Muscle of arm (tissue), 12 donors: Measurements from ENCODE around the gene IL34. TPM values are rescaled to one million over a fixed set of nuclear protein-coding genes. Genes with fewer than 3 reads are reported as not detected.
"Not testable (repeated sequence)": the region's sequence is repeated elsewhere in the genome, so short reads cannot be mapped to it uniquely, and the experiment has no call there.

Experiments
- DNase-seq: peaks from one replicate; pipeline ENCODE4 v3.0.0-alpha.2; 2013
- polyA plus RNA-seq, 12 donors: library from polyadenylated mRNA; unstranded; fragments of 120-200 nt; gene quantifications; one replicate each; pipeline ENCODE4 v1.2.1, GENCODE V29; 2013; ENCODE audit not compliant: insufficient read length in 12 of 12

Gene IL34
- polyA plus RNA-seq, 12 donors: 4.0 to 10.1 (median 5.2) TPM; not detected in 2

DNA sequence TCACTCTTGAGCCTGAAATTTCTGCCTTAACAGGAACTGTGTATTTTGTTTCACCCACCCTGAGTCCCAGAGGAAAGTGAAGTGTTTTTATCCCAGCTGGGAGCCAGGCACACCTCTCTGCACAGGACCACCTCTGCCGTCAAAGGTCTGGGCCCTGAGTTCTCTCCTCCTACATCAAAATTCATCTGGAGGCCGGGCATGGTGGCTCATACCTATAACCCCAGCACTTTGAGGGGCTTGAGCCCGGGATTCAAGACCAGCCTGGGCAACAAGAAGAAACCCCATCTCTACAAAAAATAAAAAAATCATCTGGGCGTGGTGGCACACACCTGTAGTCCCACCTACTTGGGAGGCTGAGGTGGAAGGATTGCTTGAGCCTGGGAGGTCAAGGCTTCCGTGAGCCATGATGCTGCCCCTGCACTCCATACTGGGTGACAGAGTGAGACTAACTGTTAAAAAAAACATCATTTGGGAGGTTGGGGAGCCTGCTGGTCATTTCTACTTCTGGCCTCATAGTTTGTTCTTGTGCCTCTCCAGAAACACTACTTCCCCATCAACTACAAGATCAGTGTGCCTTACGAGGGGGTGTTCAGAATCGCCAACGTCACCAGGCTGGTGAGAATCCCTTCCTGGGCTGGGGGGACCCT is 9.8 kb downstream of the IL34 start:
- no peak for DNase-seq

DNA sequence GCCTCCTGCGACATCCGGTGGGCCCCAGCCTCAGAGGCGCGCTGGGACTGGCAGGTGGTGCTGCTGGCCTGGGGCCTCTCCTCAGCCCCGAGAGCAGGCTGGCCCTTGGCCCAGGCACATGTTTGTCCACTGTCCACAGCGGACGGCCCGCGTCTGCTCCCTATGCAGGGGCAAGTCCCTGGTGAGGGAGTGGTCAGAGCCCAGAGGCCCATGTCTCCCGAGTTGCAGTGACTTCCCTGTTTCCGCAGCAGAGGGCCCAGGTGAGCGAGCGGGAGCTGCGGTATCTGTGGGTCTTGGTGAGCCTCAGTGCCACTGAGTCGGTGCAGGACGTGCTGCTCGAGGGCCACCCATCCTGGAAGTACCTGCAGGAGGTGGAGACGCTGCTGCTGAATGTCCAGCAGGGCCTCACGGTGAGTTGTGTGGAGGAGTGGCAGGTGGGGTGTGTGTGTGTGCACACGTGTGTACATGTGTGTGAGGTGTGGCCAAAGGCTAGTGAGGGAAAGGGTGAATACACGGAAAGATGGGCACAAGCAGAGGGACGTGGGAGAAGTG is 10.4 kb downstream of the IL34 start:
- no peak for DNase-seq

DNA sequence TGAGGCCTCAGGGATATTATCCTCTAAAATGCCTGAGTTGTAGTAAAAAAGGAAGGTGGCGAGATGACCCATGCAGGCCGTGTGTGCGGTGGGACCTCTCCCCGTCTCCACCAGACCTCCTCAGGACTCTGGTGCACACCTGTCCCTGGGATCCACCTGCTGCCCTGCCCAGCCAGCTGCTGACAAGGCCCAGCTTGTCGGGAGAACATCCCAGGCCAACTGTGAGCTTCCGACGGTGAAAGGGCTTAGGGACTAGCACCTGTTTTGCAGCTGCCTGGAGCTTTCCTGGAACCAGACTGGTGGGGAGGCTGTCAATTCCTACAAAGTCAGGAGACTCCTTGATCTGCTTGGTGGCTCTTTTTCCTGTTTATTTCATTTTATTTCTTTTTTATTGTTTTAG is 11.6 kb downstream of the IL34 start:
- DNase-seq: no peak

DNA sequence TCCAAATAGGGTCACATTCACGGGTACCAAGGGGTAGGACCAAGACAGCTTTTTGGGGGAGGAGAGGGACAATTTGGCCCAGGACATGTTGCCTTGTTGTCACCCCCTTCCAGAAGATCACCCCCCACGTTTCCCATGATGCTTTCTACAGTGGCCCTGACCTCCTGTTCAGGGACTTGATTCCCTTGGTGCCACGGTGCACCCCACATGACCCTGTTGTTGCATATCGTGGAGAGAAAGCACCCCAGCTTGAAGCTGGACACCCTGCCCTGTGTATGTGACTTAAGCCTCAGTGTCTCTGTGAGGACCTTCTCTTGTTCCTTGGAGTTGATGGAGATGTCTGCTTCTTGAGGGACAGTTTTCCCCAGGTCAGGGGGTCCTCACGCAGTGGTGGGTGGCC is 12.6 kb downstream of the IL34 start:
- no peak for DNase-seq

DNA sequence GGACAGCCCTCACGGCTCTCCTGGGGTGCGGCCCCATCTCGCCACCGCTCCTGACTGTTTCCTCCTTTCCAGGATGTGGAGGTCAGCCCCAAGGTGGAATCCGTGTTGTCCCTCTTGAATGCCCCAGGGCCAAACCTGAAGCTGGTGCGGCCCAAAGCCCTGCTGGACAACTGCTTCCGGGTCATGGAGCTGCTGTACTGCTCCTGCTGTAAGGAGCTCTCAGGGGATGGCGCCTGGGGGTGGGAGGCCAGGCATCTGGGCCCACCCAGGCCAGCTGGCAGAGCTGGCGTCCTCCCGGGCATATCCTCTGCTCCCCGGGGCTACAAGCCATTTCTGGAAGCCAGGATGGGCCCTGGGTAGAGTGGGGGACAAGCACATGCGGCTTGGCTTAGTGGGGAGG is 13.2 kb downstream of the IL34 start:
- no peak for DNase-seq

DNA sequence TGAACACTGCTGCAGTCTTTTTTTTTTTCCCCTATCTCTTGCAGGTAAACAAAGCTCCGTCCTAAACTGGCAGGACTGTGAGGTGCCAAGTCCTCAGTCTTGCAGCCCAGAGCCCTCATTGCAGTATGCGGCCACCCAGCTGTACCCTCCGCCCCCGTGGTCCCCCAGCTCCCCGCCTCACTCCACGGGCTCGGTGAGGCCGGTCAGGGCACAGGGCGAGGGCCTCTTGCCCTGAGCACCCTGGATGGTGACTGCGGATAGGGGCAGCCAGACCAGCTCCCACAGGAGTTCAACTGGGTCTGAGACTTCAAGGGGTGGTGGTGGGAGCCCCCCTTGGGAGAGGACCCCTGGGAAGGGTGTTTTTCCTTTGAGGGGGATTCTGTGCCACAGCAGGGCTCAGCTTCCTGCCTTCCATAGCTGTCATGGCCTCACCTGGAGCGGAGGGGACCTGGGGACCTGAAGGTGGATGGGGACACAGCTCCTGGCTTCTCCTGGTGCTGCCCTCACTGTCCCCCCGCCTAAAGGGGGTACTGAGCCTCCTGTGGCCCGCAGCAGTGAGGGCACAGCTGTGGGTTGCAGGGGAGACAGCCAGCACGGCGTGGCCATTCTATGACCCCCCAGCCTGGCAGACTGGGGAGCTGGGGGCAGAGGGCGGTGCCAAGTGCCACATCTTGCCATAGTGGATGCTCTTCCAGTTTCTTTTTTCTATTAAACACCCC is 13.8 kb downstream of the IL34 start:
- no peak for DNase-seq

DNA sequence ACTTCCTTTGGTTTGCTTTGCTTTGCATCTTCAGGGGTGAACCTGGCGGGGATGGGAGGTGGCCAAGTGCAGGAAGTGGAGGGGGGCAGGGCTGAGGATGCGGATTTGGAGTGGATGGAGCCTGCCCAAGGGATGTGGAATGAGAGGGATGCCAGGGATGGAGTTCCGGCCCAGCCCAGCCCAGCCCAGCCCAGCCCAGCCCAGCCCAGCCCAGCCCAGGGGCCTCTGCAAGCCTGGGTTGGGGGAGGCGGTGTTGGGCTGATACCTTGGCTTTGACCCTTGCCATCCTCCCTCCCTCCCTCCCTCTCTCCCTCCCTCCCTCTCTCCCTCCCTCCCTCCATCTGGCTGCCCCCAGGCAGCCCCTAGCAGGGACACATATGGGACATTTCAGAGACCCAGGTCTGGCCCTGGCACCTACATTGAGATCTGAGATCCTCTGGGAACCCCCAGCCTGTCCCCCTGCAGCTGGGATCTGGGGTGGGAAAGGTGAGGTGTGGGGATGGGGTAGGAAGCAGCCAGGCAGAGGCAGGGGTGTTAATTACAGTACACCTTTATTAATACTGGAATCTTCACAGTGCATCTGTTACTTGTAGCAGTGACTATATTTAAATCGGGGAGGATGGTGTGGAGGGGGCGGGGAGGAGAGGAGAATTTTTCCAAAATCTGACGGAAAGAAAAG is 14.5 kb downstream of the IL34 start:
- DNase-seq: no peak

DNA sequence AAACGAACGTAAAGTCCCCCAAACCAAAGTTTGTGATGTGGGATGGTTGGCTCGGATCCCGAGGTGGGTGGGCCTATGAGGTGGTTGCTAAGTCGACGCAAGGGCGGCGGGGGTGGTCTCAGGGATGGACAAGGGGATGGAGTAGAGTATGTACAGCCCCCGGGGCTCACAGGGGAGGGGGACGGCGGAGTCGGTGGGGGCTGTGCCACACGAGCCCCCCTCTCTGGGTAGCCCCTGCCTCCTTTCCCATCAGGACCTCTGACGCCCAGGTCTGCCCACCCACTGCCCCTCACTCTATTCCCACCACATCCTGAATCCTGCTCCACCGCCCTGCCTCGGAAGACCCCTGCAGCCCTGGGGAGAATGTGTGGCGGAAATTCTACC is 15.2 kb downstream of the IL34 start:
- DNase-seq: no peak

DNA sequence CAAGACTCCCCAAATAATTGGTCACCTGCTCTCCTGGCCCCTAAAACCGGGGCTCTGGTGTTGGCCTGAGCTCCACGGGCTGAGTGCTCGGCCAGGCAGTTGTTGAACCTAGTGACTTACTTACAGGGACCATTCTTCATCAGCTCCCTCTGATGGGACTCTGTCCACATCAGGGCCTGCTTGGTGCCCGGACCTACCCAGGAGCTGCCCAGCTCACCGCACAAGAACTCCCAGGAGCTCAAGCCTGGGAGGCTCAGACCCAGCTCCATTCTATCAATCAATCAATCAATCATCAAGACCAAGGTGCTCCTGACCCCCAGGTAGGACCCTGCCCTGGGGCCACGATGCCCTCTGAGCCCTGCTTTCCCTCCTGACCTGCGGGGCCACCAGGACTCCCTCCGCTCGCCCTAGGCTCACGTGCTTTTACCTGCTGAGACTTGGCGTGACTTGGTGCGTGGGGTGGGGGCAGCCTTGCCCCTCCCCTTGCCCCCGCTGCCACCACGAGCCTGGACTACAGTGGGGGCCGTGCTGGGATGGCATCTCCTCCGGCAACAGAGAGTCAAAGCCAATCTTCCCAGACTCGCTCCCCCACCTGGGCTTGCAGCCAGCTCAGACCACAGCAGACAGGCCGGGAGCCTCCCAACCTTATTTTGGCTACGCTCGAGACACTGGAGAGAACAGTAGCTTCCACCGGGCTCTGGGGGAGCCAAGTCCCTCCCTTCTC is 15.7 kb downstream of the IL34 start:
- no peak for DNase-seq

DNA sequence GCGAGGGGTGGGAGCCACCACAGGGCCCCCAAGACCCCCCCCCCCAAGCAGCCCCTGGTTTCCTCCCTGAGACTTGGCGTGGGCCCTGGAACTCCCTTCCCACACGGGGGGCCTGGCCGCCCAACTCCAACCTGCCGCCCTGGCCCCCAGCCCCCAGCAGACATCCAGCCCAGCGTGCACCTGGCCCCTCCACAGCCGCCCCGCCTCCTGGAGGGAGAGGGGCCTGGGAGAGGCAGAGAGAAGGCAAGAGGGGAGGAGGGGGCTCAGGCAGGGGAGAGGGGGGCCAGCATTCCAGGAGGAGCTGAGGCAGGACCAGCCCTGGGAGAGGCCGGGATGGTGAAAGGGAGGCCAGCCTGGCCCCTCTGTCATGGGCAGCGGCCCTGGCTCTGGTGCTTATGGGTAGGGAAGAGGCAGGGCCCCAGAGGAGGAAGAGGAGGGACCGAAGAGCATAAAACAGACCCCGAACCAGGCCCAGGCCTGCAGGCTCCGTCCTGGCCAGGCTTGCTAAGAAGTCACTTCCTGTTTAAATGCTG is 16.7 kb downstream of the IL34 start:
- DNase-seq: no peak

DNA sequence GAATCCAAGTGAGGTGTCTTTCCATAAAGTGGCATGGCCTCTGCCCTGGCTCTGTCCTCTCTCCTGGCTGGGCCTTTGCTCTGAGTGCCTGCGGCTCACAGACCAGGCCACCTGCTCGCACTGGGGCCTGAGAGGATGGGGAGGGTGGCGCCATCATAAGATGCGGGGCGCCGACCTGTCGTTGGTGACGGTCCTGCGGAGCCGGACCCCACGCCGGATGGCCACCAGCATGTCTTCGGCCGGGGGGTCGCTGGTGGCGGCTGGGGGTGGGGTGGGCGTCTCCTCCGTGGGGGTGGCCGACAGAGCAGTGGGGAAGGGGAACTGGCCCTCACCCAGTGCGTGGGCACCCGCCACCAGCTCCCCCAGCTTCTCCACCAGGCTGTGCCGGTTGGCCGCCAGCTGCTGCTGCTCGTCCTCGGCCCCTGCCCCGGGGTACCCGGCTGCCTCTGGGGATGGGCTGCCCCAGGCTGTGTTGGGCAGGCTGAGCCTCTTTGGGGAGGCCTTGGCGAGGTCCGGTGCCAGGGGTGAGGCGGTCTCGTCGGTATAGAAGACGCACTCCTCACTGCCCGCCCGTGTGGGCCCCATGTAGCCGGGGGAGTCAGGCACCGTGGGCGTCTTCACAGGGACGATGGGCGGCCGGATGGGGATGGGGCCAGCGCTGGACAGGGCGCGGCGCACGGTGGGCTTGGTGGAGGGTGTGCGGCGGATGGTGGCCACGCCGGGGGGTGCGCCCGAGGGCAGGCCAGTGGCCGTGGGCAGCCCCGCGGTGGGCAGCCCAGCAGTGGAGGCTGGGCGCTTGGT is 17.4 kb downstream of the IL34 start:
- no peak for DNase-seq

DNA sequence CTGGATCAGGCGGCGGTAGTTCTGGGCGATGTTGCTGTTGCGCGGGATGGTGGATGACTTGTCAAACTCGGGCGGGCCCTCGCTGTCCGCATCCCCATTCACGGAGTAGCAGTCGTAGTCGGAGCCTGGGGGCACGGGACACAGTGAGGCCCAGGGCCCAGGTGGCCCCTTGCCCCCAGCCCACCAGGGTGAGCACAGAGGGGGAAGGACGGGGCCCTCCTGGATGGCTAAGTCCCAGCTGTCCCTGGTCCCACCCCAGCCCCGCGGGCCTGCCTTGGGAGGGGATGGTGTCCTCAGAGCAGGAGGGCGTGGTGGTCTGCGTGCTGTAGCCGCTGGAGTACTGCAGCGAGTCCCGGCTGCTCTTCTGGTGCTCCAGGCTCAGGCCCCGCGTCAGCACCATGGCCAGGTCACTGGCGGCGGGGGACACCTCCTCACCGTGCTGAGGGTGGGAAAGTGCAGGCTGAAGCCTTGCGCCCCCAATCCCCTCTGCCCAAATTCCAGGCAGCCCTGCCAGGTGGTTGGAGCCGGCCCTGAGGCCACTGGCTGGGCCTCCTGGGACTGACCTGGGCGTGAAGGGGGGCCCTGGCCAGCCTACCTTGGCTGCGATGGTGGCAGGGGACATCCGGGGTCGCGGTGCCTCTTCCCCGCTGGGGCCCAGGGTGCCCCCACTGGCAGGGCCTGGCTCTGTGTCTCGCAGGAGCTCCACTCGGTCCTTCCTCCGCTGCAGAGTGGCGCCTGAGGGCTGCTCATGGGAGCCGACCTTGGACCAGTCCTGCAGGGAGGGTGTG is 18.2 kb downstream of the IL34 start:
- DNase-seq: no peak

DNA sequence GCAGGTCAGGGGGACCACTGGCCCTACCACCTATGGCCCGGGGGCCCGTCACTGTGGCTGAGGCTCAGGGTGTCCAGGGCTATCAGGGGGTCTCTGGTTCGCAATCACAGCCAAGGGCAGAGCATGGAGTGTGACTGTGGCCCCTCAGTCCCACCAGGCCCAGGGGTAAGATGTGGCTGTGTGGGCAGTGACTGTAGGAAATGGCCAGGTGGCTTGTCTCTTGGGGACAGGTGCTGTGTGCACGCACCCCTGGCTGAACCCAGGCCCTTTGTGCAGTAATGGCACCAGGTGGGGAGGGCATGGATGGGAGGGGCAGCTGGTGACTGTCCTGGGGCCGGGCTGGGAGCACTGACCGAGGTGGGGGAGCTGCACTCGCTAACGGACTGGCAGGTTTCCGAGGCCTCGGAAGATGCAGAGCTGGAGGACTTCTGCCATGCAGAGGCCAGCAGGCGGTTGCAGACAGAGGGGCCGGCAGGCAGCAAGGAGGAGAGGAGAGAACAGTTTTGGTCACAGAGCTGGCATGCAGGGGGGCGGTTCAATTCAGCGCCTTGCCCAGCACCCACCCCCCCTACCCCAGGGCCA is 18.8 kb downstream of the IL34 start:
- DNase-seq: no peak

DNA sequence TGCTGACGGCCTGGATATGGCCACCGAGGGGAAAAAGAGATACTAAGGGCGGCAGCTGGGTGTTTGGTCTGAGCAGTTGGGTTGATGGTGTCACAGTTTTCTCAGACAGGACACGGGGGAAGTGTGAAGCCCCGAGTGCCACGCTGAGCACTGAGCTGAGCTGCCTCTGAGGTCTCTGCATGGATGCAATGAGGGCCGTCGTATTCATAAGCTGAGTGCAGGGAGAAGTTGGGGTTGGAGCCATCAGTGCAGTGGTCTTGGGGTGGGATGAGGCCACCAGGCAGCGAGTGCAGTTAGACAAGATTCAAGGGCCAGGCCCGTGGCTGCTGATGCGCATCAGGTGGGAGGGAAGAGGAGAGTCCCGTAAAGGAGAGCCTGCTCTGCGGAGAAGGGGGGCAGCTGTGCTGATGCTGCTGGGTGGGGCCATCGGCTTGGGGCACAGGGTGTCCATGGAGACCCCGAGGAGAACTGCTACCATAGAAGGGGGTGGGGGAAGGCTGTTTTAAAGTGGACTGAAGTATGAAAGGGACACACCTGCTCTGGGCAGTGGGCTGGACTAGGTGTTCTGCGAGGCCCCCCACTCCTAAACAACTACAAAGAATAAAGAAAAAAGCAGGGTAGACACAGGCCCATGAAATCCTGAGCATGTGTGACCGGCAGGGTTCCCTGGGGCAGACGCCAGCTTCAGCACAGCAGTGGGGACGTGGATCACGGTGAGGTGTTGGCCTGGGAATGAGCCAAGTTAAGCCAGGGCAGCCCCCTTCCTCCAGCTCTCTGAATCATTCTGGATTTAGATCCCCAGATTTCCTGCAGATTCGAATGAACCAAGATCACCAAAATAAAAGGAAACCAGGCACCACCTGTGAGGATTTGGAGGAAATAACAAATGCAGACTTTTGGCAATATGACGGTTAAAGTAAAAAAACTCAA is 19.7 kb downstream of the IL34 start:
- DNase-seq: no peak

DNA sequence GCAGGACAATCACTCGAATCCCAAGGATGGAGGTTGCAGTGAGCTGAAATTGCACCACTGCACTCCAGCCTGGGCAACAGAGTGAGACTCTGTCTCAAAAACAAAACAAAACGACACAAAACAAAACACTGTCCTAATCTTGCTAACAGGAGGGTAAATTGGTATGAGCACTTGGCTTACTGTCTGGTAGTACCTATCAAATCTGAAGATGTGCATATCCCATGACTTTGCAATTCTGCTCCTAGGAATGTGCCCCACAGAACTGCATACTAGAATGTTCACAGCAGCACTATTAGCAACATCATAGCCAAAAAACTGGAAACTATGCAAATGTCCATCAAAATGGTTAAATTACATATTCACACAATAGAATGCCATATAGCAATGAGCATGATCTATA is 23.8 kb downstream of the IL34 start:
- DNase-seq: no peak

DNA sequence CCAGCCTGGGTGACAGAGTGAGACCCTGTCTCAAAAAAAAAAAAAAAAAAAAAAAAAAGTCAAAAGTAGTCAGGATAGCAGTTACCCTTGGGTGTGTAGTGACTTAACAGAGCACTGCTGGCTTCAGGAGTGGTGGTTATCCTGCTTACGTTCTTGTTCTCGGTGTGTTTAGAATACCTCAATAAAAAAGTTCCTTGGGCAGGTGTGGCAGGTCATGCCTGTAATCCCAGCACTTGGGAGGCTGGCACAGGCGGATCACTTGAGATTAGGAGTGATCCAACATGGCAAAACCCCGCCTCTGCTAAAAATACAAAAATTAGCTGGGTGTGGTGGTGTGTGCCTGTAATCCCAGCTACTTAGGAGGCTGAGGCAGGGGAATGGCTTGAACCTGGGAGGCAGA is 24.6 kb downstream of the IL34 start:
- not testable (repeated sequence) for DNase-seq

DNA sequence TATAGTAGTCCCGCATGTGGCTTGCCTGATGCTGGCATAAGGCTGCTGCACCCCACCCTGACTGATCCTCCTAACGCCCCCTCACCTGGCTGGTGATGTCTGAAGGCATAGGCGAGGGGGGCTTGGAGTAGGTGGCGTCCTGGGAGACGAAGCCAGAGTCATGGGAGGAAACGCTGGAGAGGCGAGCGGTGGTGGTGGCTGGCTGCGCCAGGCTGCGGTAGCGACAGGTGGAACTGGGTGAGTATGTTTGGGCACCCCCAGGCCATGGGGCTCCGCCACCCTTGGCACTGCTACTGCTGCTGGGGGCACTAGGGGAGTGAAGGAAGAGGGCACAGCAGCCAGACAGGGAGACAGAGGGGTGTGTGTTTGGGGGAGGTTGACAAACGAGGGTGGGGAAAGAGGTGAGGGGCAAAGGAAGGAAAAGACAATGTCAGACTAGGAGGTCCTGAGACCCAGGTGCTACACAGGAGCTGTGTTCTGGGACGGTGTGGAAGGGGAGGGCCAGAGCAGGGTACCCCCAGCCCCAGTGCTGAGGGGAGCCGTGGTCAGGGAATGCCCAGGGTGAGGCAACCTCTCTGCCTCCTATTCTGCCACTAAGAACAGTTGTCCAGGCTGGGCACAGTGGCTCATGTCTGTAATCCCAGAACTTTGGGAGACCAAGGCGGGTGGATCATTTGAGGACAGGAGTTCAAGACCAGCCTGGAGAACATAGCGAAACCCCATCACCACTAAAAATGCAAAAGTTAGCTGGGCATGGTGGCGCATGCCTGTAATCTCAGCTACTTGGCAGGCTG is 28.1 kb downstream of the IL34 start:
- DNase-seq: no peak
